HepG2 (cell line): ENCODE measurements around the gene YIF1A. TPM values are rescaled to one million over a fixed set of nuclear protein-coding genes. Genes with fewer than 3 reads are reported as not detected.

ENCODE experiments used
- ATAC-seq: fragments of 200-7000 bp; cut with Tn5 transposase; 3 replicates; pipeline ENCODE4 v1.9.1; 2020; ENCODE audit warnings: mild to moderate bottlenecking, moderate library complexity
- Bru-seq: library from RNA; stranded (reverse); fragments of 400-500 nt; gene quantifications from one replicate; lab custom pipeline; 2021; lab: Mats Ljungman, UMichigan
- BruChase-seq, 2 experiments: library from RNA; stranded (reverse); fragments of 400-500 nt; gene quantifications; one replicate each; lab custom pipeline; 2021; lab: Mats Ljungman, UMichigan
- BruUV-seq: library from RNA; stranded (reverse); fragments of 400-500 nt; replicated peaks from 2 replicates; lab custom pipeline; 2021; lab: Mats Ljungman, UMichigan
- CTCF ChIA-PET: fragments of 300-600 bp; formaldehyde crosslinking; extraction: SDS; loops from one replicate; lab custom pipeline; 2021; ENCODE audit warnings: low total read pairs, inconsistent platforms, low intra/inter-chr PET ratio; lab: Yijun Ruan, JAX
- POLR2A ChIA-PET: fragments of 350-600 bp; sonication (Branson Sonifier 250); formaldehyde crosslinking; loops from one replicate; lab custom pipeline; 2020; ENCODE audit warnings: antibody characterized with exemption, inconsistent platforms; lab: Yijun Ruan, JAX
- DNase-seq: peaks from one replicate; pipeline ENCODE4 v3.0.0-alpha.2; 2015; ENCODE audit warnings: low spot score
- FAIRE-seq: peaks from 3 replicates; lab custom pipeline; 2011; peaks lifted over from hg19 to GRCh38; lab: Jason Lieb, UNC
- H2AFZ ChIP-seq: one replicate; pipeline ENCODE4 v1.6.1; 2011; ENCODE audit warnings: low read length, inconsistent platforms
- H3K27ac ChIP-seq: fragments of 300-600 bp; 3 replicates; pipeline ENCODE4 v1.8.0; 2011; ENCODE audit warnings: mixed run types, mild to moderate bottlenecking, mixed read lengths, low read length, inconsistent platforms; ENCODE audit not compliant: insufficient read depth; ENCODE audit errors: extremely low read length
- H3K27me3 ChIP-seq, 2 experiments: fragments of 200-600 bp in 1 of 2; 2 replicates in 1 of 2; 3 replicates in 1 of 2; pipeline versions ENCODE4 v1.6.0 to v1.8.0; 2011; ENCODE audit warnings: low read length in 2 of 2, mild to moderate bottlenecking in 2 of 2, moderate library complexity in 2 of 2, inconsistent platforms in 1 of 2; ENCODE audit not compliant: insufficient read depth in 2 of 2, control insufficient read depth in 1 of 2
- H3K36me3 ChIP-seq, 2 experiments: fragments of 200-600 bp in 1 of 2; replicated peaks in 1 of 2; 2 replicates in 1 of 2; 3 replicates in 1 of 2; pipeline versions ENCODE4 v1.5.1 to v1.8.0; 2011; ENCODE audit warnings: low read length in 2 of 2, inconsistent platforms in 1 of 2; ENCODE audit not compliant: insufficient read depth in 2 of 2, control insufficient read depth in 1 of 2
- H3K4me1 ChIP-seq: 2 replicates; pipeline ENCODE4 v1.5.1; 2012; ENCODE audit warnings: low read length, inconsistent platforms; ENCODE audit not compliant: insufficient read depth
- H3K4me2 ChIP-seq: 2 replicates; pipeline ENCODE4 v1.6.0; 2011; ENCODE audit warnings: low read depth, low read length, inconsistent platforms
- H3K4me3 ChIP-seq, 3 experiments: fragments of 200-600 bp in 1 of 3; sonication (generic), shearing (Covaris generic) in 1 of 3; replicated peaks in 1 of 3; 2 replicates each; pipeline ENCODE4 v1.5.1; 2011 to 2016; ENCODE audit warnings: low read length in 3 of 3, inconsistent platforms in 2 of 3, low read depth in 2 of 3, mild to moderate bottlenecking in 2 of 3, control low read depth in 1 of 3, mixed read lengths in 1 of 3; ENCODE audit not compliant: insufficient read depth in 1 of 3
- H3K79me2 ChIP-seq: one replicate; pipeline ENCODE4 v1.6.1; 2011; ENCODE audit warnings: low read length, inconsistent platforms; ENCODE audit not compliant: insufficient read depth
- H3K9ac ChIP-seq: 2 replicates; pipeline ENCODE4 v1.6.0; 2011; ENCODE audit warnings: mild to moderate bottlenecking, low read depth, low read length, inconsistent platforms; ENCODE audit not compliant: insufficient read depth
- H3K9me3 ChIP-seq: 2 replicates; pipeline ENCODE4 v1.5.1; 2012; ENCODE audit warnings: mild to moderate bottlenecking, low read length
- H4K20me1 ChIP-seq: 2 replicates; pipeline ENCODE4 v1.6.0; 2011; ENCODE audit warnings: inconsistent platforms, mild to moderate bottlenecking, low read length, moderate library complexity; ENCODE audit not compliant: insufficient read depth
- CC2D1A ChIP-seq: sonication (generic); formaldehyde crosslinking; IDR thresholded peaks from 2 replicates; pipeline ENCODE4 v1.8.1; 2023; ENCODE audit warnings: mild to moderate bottlenecking, missing genetic modification reagents
- ELF4 ChIP-seq: sonication (generic); formaldehyde crosslinking; IDR thresholded peaks from 2 replicates; pipeline ENCODE4 v1.5.0; 2020; ENCODE audit warnings: missing genetic modification reagents, mild to moderate bottlenecking, moderate library complexity, borderline replicate concordance
- FOXA3 ChIP-seq: IDR thresholded peaks from 2 replicates; pipeline ENCODE4 v1.6.1; 2016; ENCODE audit warnings: missing genetic modification reagents, missing compliant biosample characterization
- FOXK2 ChIP-seq: fragments of 450-650 bp; IDR thresholded peaks from 2 replicates; pipeline ENCODE4 v1.6.1; 2016
- FOXO1 ChIP-seq: sonication (generic); formaldehyde crosslinking; IDR thresholded peaks from 2 replicates; pipeline ENCODE4 v1.4.0; 2020; ENCODE audit warnings: missing genetic modification reagents
- KLF12 ChIP-seq: sonication (generic); formaldehyde crosslinking; IDR thresholded peaks from 2 replicates; pipeline ENCODE4 v1.4.0; 2020; ENCODE audit warnings: missing genetic modification reagents, borderline replicate concordance
- MAFF ChIP-seq: IDR thresholded peaks from 2 replicates; pipeline ENCODE4 v1.6.1; 2011; ENCODE audit warnings: low read depth, low read length, improper control_type of control experiment
- PLSCR1 ChIP-seq: sonication (generic); formaldehyde crosslinking; IDR thresholded peaks from 2 replicates; pipeline ENCODE4 v1.5.0; 2020; ENCODE audit warnings: missing genetic modification reagents, mild to moderate bottlenecking, borderline replicate concordance
- SALL1 ChIP-seq: sonication (generic); formaldehyde crosslinking; IDR thresholded peaks from 2 replicates; pipeline ENCODE4 v1.8.0; 2022; ENCODE audit warnings: mild to moderate bottlenecking, missing genetic modification reagents
- SIX4 ChIP-seq: sonication (generic); formaldehyde crosslinking; IDR thresholded peaks from 2 replicates; pipeline ENCODE4 v1.4.0; 2020; ENCODE audit warnings: missing genetic modification reagents
- TCF7 ChIP-seq: sonication (generic); IDR thresholded peaks from 2 replicates; pipeline ENCODE4 v1.6.1; 2016; ENCODE audit warnings: antibody characterized with exemption, low read depth
- TSC22D2 ChIP-seq: sonication (generic); formaldehyde crosslinking; IDR thresholded peaks from 2 replicates; pipeline ENCODE4 v1.5.1; 2020; ENCODE audit warnings: missing genetic modification reagents, mild to moderate bottlenecking, borderline replicate concordance
- ZNF644 ChIP-seq: IDR thresholded peaks from 2 replicates; pipeline ENCODE4 v1.6.1; 2016; ENCODE audit warnings: low read depth
- ZNF652 ChIP-seq: IDR thresholded peaks from 2 replicates; pipeline ENCODE4 v1.6.1; 2016; ENCODE audit warnings: low read depth, borderline replicate concordance
- ZNF674 ChIP-seq: sonication (generic); formaldehyde crosslinking; IDR thresholded peaks from 2 replicates; pipeline ENCODE4 v1.5.0; 2020; ENCODE audit warnings: low read depth, mild to moderate bottlenecking, missing genetic modification reagents
- ZNF703 ChIP-seq: sonication (generic); formaldehyde crosslinking; IDR thresholded peaks from 2 replicates; pipeline ENCODE4 v1.5.1; 2020; ENCODE audit warnings: missing genetic modification reagents, mild to moderate bottlenecking, moderate library complexity, borderline replicate concordance
- WGBS: methylation state at CpG from one replicate; pipeline ENCODE4 v1.1.6; 2017; ENCODE audit warnings: low lambda C conversion rate; 5-methylcytosine and 5-hydroxymethylcytosine counted together
- in situ Hi-C: cut with HindIII; loops from 2 replicates; pipeline ENCODE4 v1.10.0; 2017; ENCODE audit warnings: low pct_unique_long_range_greater_than_20kb; ENCODE audit not compliant: extremely low pct_ligation_motif_present
- intact Hi-C: fragments of 100-400 bp; cut with micrococcal nuclease; formaldehyde crosslinking; loops from one replicate; pipeline ENCODE4 v1.10.0; 2022; ENCODE audit not compliant: unreplicated experiment
- long read RNA-seq, 2 experiments: library from RNA in 1 of 2; library from polyadenylated mRNA in 1 of 2; stranded (forward) in 1 of 2; unstranded in 1 of 2; transcript quantifications; one replicate each; pipeline ENCODE4 v2.0.0, GENCODE V29; 2019 to 2022
- polyA minus RNA-seq, 3 experiments: library from RNA; depleted of rRNA, polyadenylated mRNA; stranded (reverse); fragments of >200 nt; gene quantifications; 2 replicates each; pipeline ENCODE4 v1.2.3, GENCODE V29; 2011; ENCODE audit warnings: low replicate concordance in 1 of 3
- polyA plus RNA-seq, 8 experiments: library from polyadenylated mRNA; depleted of rRNA in 3 of 8; stranded (reverse) in 7 of 8; unstranded in 1 of 8; fragments of >200 nt; fragmentation: Illumina TruSeq in 4 of 8; extraction: Trizol in 4 of 8; gene quantifications; 2 replicates each; pipeline versions ENCODE4 v1.2.1 to v1.2.3, GENCODE V29; 2011 to 2016; ENCODE audit warnings: low read depth in 4 of 8, missing spikeins in 1 of 8, mixed read lengths in 1 of 8; ENCODE audit not compliant: insufficient read depth in 1 of 8
- total RNA-seq, 5 experiments: library from RNA; depleted of rRNA; stranded (reverse); fragments of >200 nt; fragmentation: Illumina TruSeq; extraction: Trizol; gene quantifications; 2 replicates each; pipeline ENCODE4 v1.2.3, GENCODE V29; 2016; ENCODE audit warnings: low read depth in 1 of 5

YIF1A gene, protein sequence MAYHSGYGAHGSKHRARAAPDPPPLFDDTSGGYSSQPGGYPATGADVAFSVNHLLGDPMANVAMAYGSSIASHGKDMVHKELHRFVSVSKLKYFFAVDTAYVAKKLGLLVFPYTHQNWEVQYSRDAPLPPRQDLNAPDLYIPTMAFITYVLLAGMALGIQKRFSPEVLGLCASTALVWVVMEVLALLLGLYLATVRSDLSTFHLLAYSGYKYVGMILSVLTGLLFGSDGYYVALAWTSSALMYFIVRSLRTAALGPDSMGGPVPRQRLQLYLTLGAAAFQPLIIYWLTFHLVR
- total RNA-seq (2016; rRNA removed; fragmentation: Illumina TruSeq; extraction: Trizol): 78.9 and 145 TPM in 2 replicates
- 67.9 and 97.5 TPM in 2 replicates for total RNA-seq (2016; cell fraction: cytosol; rRNA removed; fragmentation: Illumina TruSeq; extraction: Trizol; ENCODE audit: low read depth)
- total RNA-seq (2016; cell fraction: insoluble cytoplasmic fraction; rRNA removed; fragmentation: Illumina TruSeq; extraction: Trizol): 79.1 and 144 TPM in 2 replicates
- total RNA-seq (2016; cell fraction: membrane; rRNA removed; fragmentation: Illumina TruSeq; extraction: Trizol): 74.6 and 94.5 TPM in 2 replicates
- 100 and 123 TPM in 2 replicates for total RNA-seq (2016; cell fraction: nucleus; rRNA removed; fragmentation: Illumina TruSeq; extraction: Trizol)
- 133 and 166 TPM in 2 replicates for polyA plus RNA-seq (2011; rRNA removed)
- polyA plus RNA-seq (2011; cell fraction: cytosol; rRNA removed): 145 and 216 TPM in 2 replicates
- polyA plus RNA-seq (2011; cell fraction: nucleus; rRNA removed): 188 and 197 TPM in 2 replicates
- polyA plus RNA-seq (2012): 82.1 and 113 TPM in 2 replicates
- polyA plus RNA-seq (2016; cell fraction: cytosol; fragmentation: Illumina TruSeq; extraction: Trizol; ENCODE audit: low read depth): 70.4 and 85.6 TPM in 2 replicates
- polyA plus RNA-seq (2016; cell fraction: insoluble cytoplasmic fraction; fragmentation: Illumina TruSeq; extraction: Trizol; ENCODE audit: low read depth): 74.0 and 87.7 TPM in 2 replicates
- polyA plus RNA-seq (2016; cell fraction: membrane; fragmentation: Illumina TruSeq; extraction: Trizol; ENCODE audit: low read depth): 69.4 and 78.0 TPM in 2 replicates
- 157 and 186 TPM in 2 replicates for polyA plus RNA-seq (2016; cell fraction: nucleus; fragmentation: Illumina TruSeq; extraction: Trizol; ENCODE audit: insufficient read depth, low read depth)
- polyA minus RNA-seq (2011; rRNA and poly(A)+ RNA removed; ENCODE audit: low replicate concordance): 241 and 330 TPM in 2 replicates
- 159 and 162 TPM in 2 replicates for polyA minus RNA-seq (2011; cell fraction: cytosol; rRNA and poly(A)+ RNA removed)
- 44.9 and 46.5 TPM in 2 replicates for polyA minus RNA-seq (2011; cell fraction: nucleus; rRNA and poly(A)+ RNA removed)
- percentile 83 among the genes with signal in this experiment for Bru-seq, nascent RNA
- BruChase-seq, experiment 1, labeled RNA remaining after a 6-hour chase: percentile 85 among the genes with signal in this experiment
- percentile 78 among the genes with signal in this experiment for BruChase-seq, experiment 2, labeled RNA remaining after a 2-hour chase
- long read RNA-seq, experiment 1, transcript YIF1A-201 (7 exons, 943 nt): minor isoform, 22 of 324 reads
- long read RNA-seq, experiment 1, transcript YIF1A-203 (8 exons, 1,124 nt): major isoform, 248 of 324 reads
- long read RNA-seq, experiment 1, partial matches to known transcripts: 23 of 324 reads
- long read RNA-seq, experiment 1, other reads (novel, unspliced or antisense): 29 of 324 reads
- long read RNA-seq, experiment 2, transcript YIF1A-210 (2 exons, 667 nt): minor isoform, 5 of 404 reads
- long read RNA-seq, experiment 2, transcript YIF1A-203 (8 exons, 1,124 nt): major isoform, 208 of 404 reads
- long read RNA-seq, experiment 2, transcript YIF1A-201 (7 exons, 943 nt): minor isoform, 15 of 404 reads
- long read RNA-seq, experiment 2, partial matches to known transcripts: 29 of 404 reads
- long read RNA-seq, experiment 2, other reads (novel, unspliced or antisense): 142 of 404 reads

GRCh38 chr11:66288671-66289547 lies at the start of gene YIF1A:
YIF1A (minus strand) TSS chr11:66289143; CDS start chr11:66288985, 158 bp downstream.
- Histone ChIP-seq H3K27me3 (peaks cover 0 to 22% of the 10 kb centered on the region in 2 experiments; a peak in 4 of 5 replicates), H2AFZ (no peak within 1 kb of the TSS), H4K20me1 (no peaks in the 10 kb centered on the region), H3K4me1 (peaks cover 61% of the 10 kb centered on the region), H3K4me3 (peak within 1 kb of the TSS; percentile 79 to 95 (median 88)), H3K9me3 (no peaks in the 10 kb centered on the region), H3K9ac (peak within 1 kb of the TSS; percentile 96), H3K36me3 (peaks cover 5 to 23% of the 10 kb centered on the region in 2 experiments; a peak in 4 of 5 replicates), H3K4me2 (peak within 1 kb of the TSS; percentile 94), H3K79me2 (peaks cover 29% of the 10 kb centered on the region), H3K27ac (peak within 1 kb of the TSS; percentile 97)
- POLR2A ChIA-PET: interaction anchor here (0.6 to 5.7 kb wide), 30 partner anchors 9 to 576 kb away, joined by 3 to 121 read pairs (median 5); partner anchors contain the start of genes CCDC85B, CD248, DPP3 and MRPL11
- CTCF ChIA-PET: interaction anchor here (1.0 kb wide), 1 partner anchor 20 kb away, joined by 3 read pairs; no protein-coding TSS in a partner anchor
- intact Hi-C loops: loop anchor here (2.0 kb wide), 1 partner anchor 20 kb away; the partner anchor contains the start of gene RAB1B
- in situ Hi-C loops: no loop called here
- BruUV-seq: no TSS peak
- DNase-seq: peak; percentile 99
- FAIRE-seq: peak; percentile 97
- ATAC-seq: peak; percentile 90
- WGBS: 2% methylated on average over 30 of the region's 87 CpGs
- TF ChIP-seq TCF7: no peak
- TF ChIP-seq ZNF652: no peak
- TF ChIP-seq FOXK2: no peak
- TF ChIP-seq TSC22D2 (CRISPR knock-in tag): no peak
- no peak for TF ChIP-seq PLSCR1 (CRISPR knock-in tag)
- TF ChIP-seq FOXA3: peak; percentile 52
- peak; percentile 29; the same call in 1 of the 2 replicates for TF ChIP-seq KLF12 (CRISPR knock-in tag)
- no peak for TF ChIP-seq CC2D1A (CRISPR knock-in tag)
- no peak for TF ChIP-seq ZNF644 (CRISPR knock-in tag)
- TF ChIP-seq FOXO1 (CRISPR knock-in tag): 0 out of 2 replicates have a peak, but pooled peaks have one; percentile 12
- TF ChIP-seq ZNF703 (CRISPR knock-in tag): no peak
- no peak for TF ChIP-seq ELF4 (CRISPR knock-in tag)
- no peak for TF ChIP-seq ZNF674 (CRISPR knock-in tag)
- TF ChIP-seq SIX4 (CRISPR knock-in tag): no peak
- no peak for TF ChIP-seq MAFF
- TF ChIP-seq SALL1 (CRISPR knock-in tag): peak; percentile 69
